ENCODE data around the gene GIPC2. TPM values are rescaled to one million over a fixed set of nuclear protein-coding genes. Genes with fewer than 3 reads are reported as not detected.

GIPC2 gene
- total RNA-seq, 2 experiments from 2014 or later: 0.18 to 0.41 TPM

GRCh38 chr1:78171736-78172590 is 126.2 kb downstream of the GIPC2 start:
- DNase-seq (no peak), ATAC-seq (no peak)
- H3K4me3 Mint-ChIP-seq: no peak overlapping the region
- intact Hi-C loops (cut with micrococcal nuclease): no loop called here
- H3K4me1 Mint-ChIP-seq (ENCODE audit: low read depth): no peaks in the 10 kb centered on the region
- H3K27me3 Mint-ChIP-seq: peaks cover 2% of the 10 kb centered on the region
- TF ChIP-seq CTCF (IDR thresholded peaks at IDR 0.05): no peak
- no peaks in the 10 kb centered on the region for H3K9me3 Mint-ChIP-seq
- CTCF ChIA-PET: interaction anchor here (0.6 to 2.4 kb wide), 2 partner anchors 27 to 552 kb away, joined by 3 to 9 read pairs; no protein-coding TSS in a partner anchor
- H3K27ac Mint-ChIP-seq: no peak overlapping the region
- no peaks in the 10 kb centered on the region for H3K36me3 Mint-ChIP-seq (ENCODE audit: low read depth)
- POLR2A ChIA-PET: interaction anchor here (0.6 kb wide), 1 partner anchor 1034 kb away, joined by 3 read pairs; no protein-coding TSS in a partner anchor

DNA sequence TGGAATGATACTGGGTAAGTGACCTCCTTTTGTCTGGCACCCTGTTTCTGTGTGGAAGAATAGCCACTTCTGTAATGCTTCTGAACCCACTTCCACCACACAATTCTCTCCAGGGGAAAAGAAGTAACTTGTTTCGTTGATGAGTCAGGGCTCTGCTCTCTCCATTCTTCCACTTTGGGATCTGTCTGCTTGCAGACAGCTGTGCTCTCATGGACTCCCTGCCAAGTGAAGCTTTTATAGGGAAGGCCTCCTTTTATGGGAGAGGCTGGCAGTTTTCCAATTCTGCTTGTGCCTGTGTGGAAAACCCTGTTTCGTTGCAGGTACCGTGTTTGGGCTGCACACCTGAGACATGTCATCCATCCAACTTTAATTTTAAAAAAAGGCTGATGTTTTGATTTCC is 130.7 kb downstream of the GIPC2 start:
- no peak for DNase-seq
- no peak for TF ChIP-seq CTCF (IDR thresholded peaks at IDR 0.05)
- H3K27me3 Mint-ChIP-seq: peaks cover 2% of the 10 kb centered on the region
- CTCF ChIA-PET: no interaction called here
- ATAC-seq: no peak
- POLR2A ChIA-PET: no interaction called here
- H3K36me3 Mint-ChIP-seq (ENCODE audit: low read depth): no peaks in the 10 kb centered on the region
- no peaks in the 10 kb centered on the region for H3K4me1 Mint-ChIP-seq (ENCODE audit: low read depth)
- no peak overlapping the region for H3K27ac Mint-ChIP-seq
- no peak overlapping the region for H3K4me3 Mint-ChIP-seq
- intact Hi-C loops (cut with micrococcal nuclease): no loop called here
- no peaks in the 10 kb centered on the region for H3K9me3 Mint-ChIP-seq

- POLR2A ChIA-PET: no interaction called here
- CTCF ChIA-PET: interaction anchor here (1.0 to 1.2 kb wide), 4 partner anchors 32 to 47 kb away, joined by 3 to 4 read pairs (median 3); no protein-coding TSS in a partner anchor
- Mint-ChIP-seq H3K27me3 (no peaks in the 10 kb centered on the region), H3K27ac (no peak overlapping the region), H3K4me3 (no peak overlapping the region), H3K36me3 (ENCODE audit: low read depth) (no peaks in the 10 kb centered on the region), H3K4me1 (ENCODE audit: low read depth) (no peaks in the 10 kb centered on the region), H3K9me3 (no peaks in the 10 kb centered on the region)
- no peak for TF ChIP-seq CTCF (IDR thresholded peaks at IDR 0.05)
- DNase-seq: no peak
- intact Hi-C loops (cut with micrococcal nuclease): no loop called here
- no peak for ATAC-seq
These were observed 132.0 kb downstream of the GIPC2 start for GRCh38 chr1:78177708-78178270.

- H3K4me3 Mint-ChIP-seq: no peak overlapping the region
- ChIA-PET POLR2A (no interaction called here), CTCF (no interaction called here)
- H3K27ac Mint-ChIP-seq: no peak overlapping the region
- intact Hi-C loops (cut with micrococcal nuclease): no loop called here
- no peaks in the 10 kb centered on the region for H3K36me3 Mint-ChIP-seq (ENCODE audit: low read depth)
- TF ChIP-seq CTCF (IDR thresholded peaks at IDR 0.05): no peak
- ATAC-seq (no peak), DNase-seq (no peak)
- H3K9me3 Mint-ChIP-seq: no peaks in the 10 kb centered on the region
- no peaks in the 10 kb centered on the region for H3K4me1 Mint-ChIP-seq (ENCODE audit: low read depth)
- H3K27me3 Mint-ChIP-seq: no peaks in the 10 kb centered on the region
These were observed 133.1 kb downstream of the GIPC2 start for GRCh38 chr1:78178816-78179215.

- Mint-ChIP-seq H3K9me3 (no peaks in the 10 kb centered on the region), H3K27ac (no peak overlapping the region), H3K4me1 (ENCODE audit: low read depth) (no peaks in the 10 kb centered on the region), H3K36me3 (ENCODE audit: low read depth) (no peaks in the 10 kb centered on the region), H3K4me3 (no peak overlapping the region), H3K27me3 (peaks cover 3% of the 10 kb centered on the region)
- no peak for DNase-seq
- ATAC-seq: no peak
- TF ChIP-seq CTCF (IDR thresholded peaks at IDR 0.05): no peak
- ChIA-PET CTCF (no interaction called here), POLR2A (no interaction called here)
- intact Hi-C loops (cut with micrococcal nuclease): no loop called here
These were observed 138.8 kb downstream of the GIPC2 start for GRCh38 chr1:78184460-78185072.
